HAP-1 (cell line): ENCODE measurements around the gene WSCD2.

Source experiments
- DNase-seq, 2 experiments: peaks; one replicate each; pipeline ENCODE4 v3.0.0-alpha.2; 2016 to 2020; ENCODE audit warnings: low spot score in 2 of 2
- H3K27me3 ChIP-seq: fragments of 250-450 bp; sonication (Bioruptor Pico); 2 replicates; pipeline ENCODE4 v1.5.1; 2020; ENCODE audit warnings: low read depth, mild to moderate bottlenecking, moderate library complexity
- H3K36me3 ChIP-seq: fragments of 250-450 bp; sonication (Bioruptor Pico); replicated peaks from 2 replicates; pipeline ENCODE4 v1.5.1; 2020; ENCODE audit warnings: mild to moderate bottlenecking
- H3K4me1 ChIP-seq: fragments of 250-450 bp; sonication (Bioruptor Pico); 2 replicates; pipeline ENCODE4 v1.5.1; 2020; ENCODE audit warnings: mild to moderate bottlenecking
- H3K4me3 ChIP-seq: fragments of 250-450 bp; sonication (Bioruptor Pico); 2 replicates; pipeline ENCODE4 v1.5.1; 2020; ENCODE audit warnings: mild to moderate bottlenecking, moderate library complexity
- H3K9me3 ChIP-seq: fragments of 250-450 bp; sonication (Bioruptor Pico); 2 replicates; pipeline ENCODE4 v1.5.1; 2020; ENCODE audit warnings: mild to moderate bottlenecking, moderate library complexity
- in situ Hi-C: fragments of 300-500 bp; cut with MboI; formaldehyde crosslinking; loops from 3 replicates; pipeline ENCODE4 v1.14.3; 2020; ENCODE audit warnings: low sequenced_read_pairs, inconsistent platforms, mixed read lengths

The WSCD2 gene

GRCh38 chr12:108191938-108192337, 62.9 kb downstream of the WSCD2 start:
- no peaks in the 10 kb centered on the region for H3K9me3 ChIP-seq
- no peaks in the 10 kb centered on the region for H3K4me1 ChIP-seq
- H3K27me3 ChIP-seq: no peaks in the 10 kb centered on the region
- no peak for DNase-seq
- in situ Hi-C loops: no loop called here
- H3K4me3 ChIP-seq: no peak overlapping the region
- H3K36me3 ChIP-seq: no peaks in the 10 kb centered on the region

GRCh38 chr12:108193493-108193892, 64.4 kb downstream of the WSCD2 start:
- DNase-seq: no peak
- Histone ChIP-seq H3K27me3 (no peaks in the 10 kb centered on the region), H3K36me3 (no peaks in the 10 kb centered on the region), H3K9me3 (no peaks in the 10 kb centered on the region), H3K4me3 (no peak overlapping the region), H3K4me1 (no peaks in the 10 kb centered on the region)
- in situ Hi-C loops: no loop called here

DNA sequence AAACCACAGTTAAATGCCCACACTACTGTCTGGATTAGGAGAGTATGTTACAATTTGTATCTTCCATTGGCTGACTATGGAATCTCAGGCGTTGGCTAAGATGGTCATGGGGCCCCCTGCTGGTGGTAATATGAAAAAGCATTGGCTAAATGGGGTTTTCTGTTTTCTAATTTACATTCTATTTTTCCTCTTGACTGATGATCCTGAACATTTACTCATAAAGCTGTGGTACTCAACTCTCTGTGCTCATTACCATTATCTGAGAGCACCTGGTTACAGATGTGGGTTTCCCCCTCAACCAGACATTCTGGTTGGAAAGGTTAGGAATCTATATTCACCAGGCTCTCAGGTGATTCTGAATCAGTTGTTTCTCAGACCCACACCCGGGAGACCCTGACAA, 64.8 kb downstream of the WSCD2 start:
- Histone ChIP-seq H3K4me3 (no peak overlapping the region), H3K9me3 (no peaks in the 10 kb centered on the region), H3K4me1 (no peaks in the 10 kb centered on the region), H3K27me3 (no peaks in the 10 kb centered on the region), H3K36me3 (no peaks in the 10 kb centered on the region)
- DNase-seq: peak; percentile 21 to 58
- in situ Hi-C loops: no loop called here

DNA sequence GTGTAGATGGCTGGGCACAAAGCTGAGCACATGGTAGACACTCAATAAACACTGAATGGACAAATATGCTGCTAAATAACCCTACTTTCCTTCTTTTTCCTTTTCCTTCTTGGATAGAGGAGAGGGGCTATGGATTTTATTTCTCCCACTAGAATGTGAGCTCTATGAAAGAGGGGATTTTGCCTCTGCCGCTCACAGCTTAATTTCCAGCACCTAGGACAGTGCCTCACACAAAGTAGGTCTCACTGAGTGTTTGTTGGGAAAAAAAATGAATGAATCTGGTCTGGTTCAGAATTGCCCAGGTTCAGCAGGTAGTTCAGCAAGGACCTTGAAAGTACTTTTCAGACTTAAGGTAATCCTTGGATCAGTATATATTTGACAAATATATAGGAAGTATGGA, 65.5 kb downstream of the WSCD2 start:
- Histone ChIP-seq H3K36me3 (no peaks in the 10 kb centered on the region), H3K9me3 (no peaks in the 10 kb centered on the region), H3K27me3 (no peaks in the 10 kb centered on the region), H3K4me1 (no peaks in the 10 kb centered on the region), H3K4me3 (no peak overlapping the region)
- in situ Hi-C loops: no loop called here
- DNase-seq: no peak

DNA sequence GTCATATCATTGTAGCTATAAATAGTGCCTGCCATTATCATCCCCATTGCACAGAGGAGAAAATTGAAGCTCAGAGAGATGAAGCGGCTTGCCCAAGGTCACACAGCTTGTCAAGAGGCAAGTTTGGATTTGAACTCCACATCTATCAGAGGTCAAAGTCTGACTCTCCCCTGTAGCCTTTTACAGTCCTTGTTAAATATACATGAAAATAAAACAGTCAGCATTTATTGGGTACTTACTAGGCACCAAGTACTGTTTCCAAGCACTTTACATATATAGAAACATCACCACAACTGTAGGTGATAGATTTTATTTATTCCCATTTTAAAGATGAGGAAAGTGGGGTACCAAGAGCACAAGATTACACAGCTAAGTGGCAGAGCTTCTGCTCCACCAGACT, 67.2 kb downstream of the WSCD2 start:
- H3K9me3 ChIP-seq: no peaks in the 10 kb centered on the region
- in situ Hi-C loops: no loop called here
- H3K36me3 ChIP-seq: no peaks in the 10 kb centered on the region
- no peaks in the 10 kb centered on the region for H3K27me3 ChIP-seq
- no peak overlapping the region for H3K4me3 ChIP-seq
- DNase-seq: no peak
- no peaks in the 10 kb centered on the region for H3K4me1 ChIP-seq

GRCh38 chr12:108196921-108197320, 67.8 kb downstream of the WSCD2 start:
- Histone ChIP-seq H3K4me1 (no peaks in the 10 kb centered on the region), H3K36me3 (no peaks in the 10 kb centered on the region), H3K9me3 (no peaks in the 10 kb centered on the region), H3K4me3 (no peak overlapping the region), H3K27me3 (no peaks in the 10 kb centered on the region)
- no peak for DNase-seq
- in situ Hi-C loops: no loop called here

DNA sequence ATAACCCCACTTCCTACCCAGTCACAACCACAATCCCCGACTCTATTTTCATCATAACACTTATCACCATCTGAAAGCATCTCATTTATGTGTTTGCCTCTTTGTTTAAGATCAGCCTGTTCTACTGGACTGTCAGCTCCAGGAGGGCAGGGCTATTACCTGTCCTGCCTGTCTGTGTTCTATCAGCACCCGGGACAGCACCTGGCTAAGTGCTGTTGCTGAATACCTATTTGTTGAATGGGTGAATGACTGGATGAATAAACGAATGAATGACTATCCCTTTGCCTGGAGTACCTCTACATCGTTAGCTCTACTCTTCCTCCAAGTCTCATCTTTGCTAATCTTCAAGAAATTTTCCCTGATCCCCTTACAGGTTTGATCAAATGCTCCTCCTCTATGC, 69.0 kb downstream of the WSCD2 start:
- Histone ChIP-seq H3K27me3 (no peaks in the 10 kb centered on the region), H3K36me3 (no peaks in the 10 kb centered on the region), H3K4me1 (no peaks in the 10 kb centered on the region), H3K4me3 (no peak overlapping the region), H3K9me3 (no peaks in the 10 kb centered on the region)
- in situ Hi-C loops: no loop called here
- DNase-seq: no peak

- H3K36me3 ChIP-seq: no peaks in the 10 kb centered on the region
- no peaks in the 10 kb centered on the region for H3K4me1 ChIP-seq
- in situ Hi-C loops: no loop called here
- no peak overlapping the region for H3K4me3 ChIP-seq
- H3K9me3 ChIP-seq: no peaks in the 10 kb centered on the region
- no peak for DNase-seq
- no peaks in the 10 kb centered on the region for H3K27me3 ChIP-seq
Measured at GRCh38 chr12:108199106-108199505, 70.0 kb downstream of the WSCD2 start.

DNA sequence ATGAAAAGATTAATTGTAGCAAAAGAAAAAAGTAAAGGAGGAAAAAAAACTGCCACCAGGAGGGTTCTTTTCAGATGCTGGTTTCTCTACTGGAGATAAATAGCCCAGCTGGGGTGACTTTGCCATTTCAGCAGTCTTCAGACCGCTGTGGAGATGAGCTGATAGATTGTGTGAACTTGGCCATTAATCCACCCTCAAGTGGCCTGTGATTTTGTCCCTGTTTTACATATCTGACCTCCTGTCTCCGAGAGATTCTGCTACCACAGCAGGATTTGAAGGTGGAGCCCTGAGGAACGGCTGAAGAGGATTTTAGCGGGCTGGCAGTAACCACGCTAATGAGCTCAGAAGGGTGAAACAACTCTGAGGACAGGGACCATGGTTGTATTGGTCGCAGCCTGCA, 72.7 kb downstream of the WSCD2 start:
- in situ Hi-C loops: no loop called here
- Histone ChIP-seq H3K4me1 (no peaks in the 10 kb centered on the region), H3K36me3 (no peaks in the 10 kb centered on the region), H3K9me3 (no peaks in the 10 kb centered on the region), H3K4me3 (no peak overlapping the region), H3K27me3 (no peaks in the 10 kb centered on the region)
- no peak for DNase-seq

DNA sequence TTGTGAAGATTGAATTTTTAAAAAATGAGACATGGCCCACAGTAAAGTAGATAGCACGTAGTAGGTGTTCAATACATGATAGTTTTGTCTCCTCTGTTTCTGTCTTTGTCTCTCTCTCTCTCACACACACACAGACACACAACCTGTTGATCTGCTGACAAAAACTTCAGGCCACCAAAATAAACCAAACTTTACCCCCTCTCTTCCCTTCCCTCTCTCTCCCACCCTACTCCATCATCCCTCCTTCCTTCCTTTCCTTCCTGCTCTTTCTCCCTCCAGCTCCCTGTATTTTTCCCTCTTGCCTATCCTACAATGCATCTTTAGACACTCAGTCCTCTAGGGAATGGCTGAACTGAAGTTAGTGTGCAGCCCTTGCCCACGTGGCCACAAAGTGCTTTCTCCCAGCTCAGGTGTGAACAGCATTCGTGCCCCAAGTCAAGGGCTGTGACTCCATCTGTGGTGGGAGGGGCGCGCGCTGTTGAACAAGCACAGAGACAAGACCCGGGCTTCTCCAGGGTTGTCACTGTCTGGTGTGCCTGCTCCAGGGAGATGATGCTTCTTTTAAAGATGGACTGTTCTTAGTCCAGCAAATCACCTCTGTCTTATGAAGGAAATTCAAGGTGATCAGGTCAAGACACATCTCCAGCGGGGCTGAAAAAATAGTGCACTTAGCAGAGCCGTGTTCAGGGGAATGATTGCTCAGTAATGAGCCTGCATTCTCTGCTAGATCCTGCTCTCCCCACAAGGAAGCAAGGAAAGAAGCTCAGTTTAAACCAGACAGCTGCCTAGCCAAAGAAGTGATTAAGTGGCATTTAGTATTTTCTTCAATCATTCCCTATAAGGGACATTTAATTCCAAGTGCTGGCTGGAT, 75.3 kb downstream of the WSCD2 start:
- Histone ChIP-seq H3K4me3 (no peak overlapping the region), H3K36me3 (no peaks in the 10 kb centered on the region), H3K27me3 (no peaks in the 10 kb centered on the region), H3K4me1 (no peaks in the 10 kb centered on the region), H3K9me3 (no peaks in the 10 kb centered on the region)
- in situ Hi-C loops: no loop called here
- no peak for DNase-seq

DNA sequence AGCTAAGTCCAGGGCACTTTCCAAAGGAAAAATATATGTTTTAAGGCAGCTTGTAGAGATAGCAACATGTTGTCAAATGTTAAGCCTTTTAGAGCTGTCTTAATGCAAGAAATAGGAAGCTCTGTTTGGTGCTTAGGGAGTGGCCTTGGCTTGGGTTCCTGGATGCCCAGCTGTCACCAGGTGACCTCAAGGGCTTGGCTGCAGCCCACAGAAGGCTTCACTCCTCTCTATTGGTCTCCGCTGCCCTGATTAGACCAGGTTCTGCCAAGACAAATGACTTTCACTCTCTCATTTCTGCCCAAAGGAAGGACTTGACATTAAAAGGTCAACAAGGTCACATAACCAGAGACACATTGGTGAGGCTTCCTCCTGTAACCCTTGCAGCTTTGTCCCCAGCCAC, 76.8 kb downstream of the WSCD2 start:
- no peak for DNase-seq
- no peaks in the 10 kb centered on the region for H3K9me3 ChIP-seq
- in situ Hi-C loops: no loop called here
- no peaks in the 10 kb centered on the region for H3K4me1 ChIP-seq
- H3K27me3 ChIP-seq: no peaks in the 10 kb centered on the region
- no peak overlapping the region for H3K4me3 ChIP-seq
- H3K36me3 ChIP-seq: no peaks in the 10 kb centered on the region

- H3K4me1 ChIP-seq: no peaks in the 10 kb centered on the region
- no peaks in the 10 kb centered on the region for H3K9me3 ChIP-seq
- no peaks in the 10 kb centered on the region for H3K27me3 ChIP-seq
- no peak for DNase-seq
- H3K4me3 ChIP-seq: no peak overlapping the region
- H3K36me3 ChIP-seq: no peaks in the 10 kb centered on the region
- in situ Hi-C loops: no loop called here
Measured at GRCh38 chr12:108207791-108208730, 79.0 kb downstream of the WSCD2 start.

- Histone ChIP-seq H3K4me3 (no peak overlapping the region), H3K36me3 (no peaks in the 10 kb centered on the region), H3K4me1 (no peaks in the 10 kb centered on the region), H3K9me3 (no peaks in the 10 kb centered on the region), H3K27me3 (no peaks in the 10 kb centered on the region)
- no peak for DNase-seq
- in situ Hi-C loops: no loop called here
Measured at GRCh38 chr12:108210001-108210400, 80.9 kb downstream of the WSCD2 start.

DNA sequence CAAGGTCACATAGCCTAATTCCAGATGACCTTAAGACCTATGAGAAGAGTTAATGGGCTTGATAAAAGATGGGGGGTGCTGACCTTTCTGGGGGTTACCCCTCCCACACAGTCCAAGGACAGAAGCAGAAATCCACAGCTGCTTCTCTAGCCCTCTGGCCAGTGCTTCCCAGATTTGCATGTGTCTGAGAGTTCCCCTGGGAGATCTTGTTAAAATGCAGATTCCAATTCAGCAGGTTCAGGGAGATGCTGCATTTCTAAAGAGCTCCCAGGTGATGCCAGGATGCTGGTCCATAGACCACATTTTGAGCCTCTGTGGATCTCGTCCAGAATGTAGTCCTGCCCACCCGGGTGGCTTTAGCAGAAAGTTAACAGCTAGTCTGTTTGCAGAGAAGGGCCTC, 82.1 kb downstream of the WSCD2 start:
- Histone ChIP-seq H3K36me3 (no peaks in the 10 kb centered on the region), H3K4me3 (no peak overlapping the region), H3K9me3 (no peaks in the 10 kb centered on the region), H3K4me1 (no peaks in the 10 kb centered on the region), H3K27me3 (no peaks in the 10 kb centered on the region)
- in situ Hi-C loops: no loop called here
- DNase-seq: no peak
